ENCODE measurements around the gene NME7. TPM values are rescaled to one million over a fixed set of nuclear protein-coding genes. Genes with fewer than 3 reads are reported as not detected.
A peak's percentile ranks its signal among the peaks of the same experiment; 100 is the strongest.

The NME7 gene
- total RNA-seq, 1 experiment from 2014 or later: 13.8 TPM

DNA sequence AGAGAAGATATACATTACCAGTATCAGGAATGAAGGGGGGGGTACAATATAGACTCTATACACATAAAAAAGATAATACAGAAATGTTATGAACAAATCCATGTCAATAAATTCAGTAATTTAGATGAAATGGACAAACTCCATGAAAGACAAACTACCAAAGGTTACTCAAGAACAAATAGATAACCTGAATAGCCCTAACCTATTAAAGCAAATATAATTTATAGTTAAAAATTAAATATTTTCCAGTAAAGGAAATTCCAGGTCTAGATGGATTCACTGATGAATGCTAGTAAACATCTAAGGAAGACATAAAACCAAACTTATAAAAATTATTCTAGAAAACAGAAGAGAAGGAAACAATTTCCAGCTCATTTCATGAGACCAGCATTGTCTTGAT is 13.6 kb upstream of the NME7 start:
- CTCF ChIA-PET: no interaction called here
- DNase-seq (ENCODE audit: low spot score) (no peak), ATAC-seq (no peak)
- Mint-ChIP-seq H3K4me1 (peaks cover 3% of the 10 kb centered on the region; the same call in 1 of the 2 replicates), H3K36me3 (peaks cover 9% of the 10 kb centered on the region; the same call in 1 of the 2 replicates), H3K9me3 (no peaks in the 10 kb centered on the region), H3K27me3 (ENCODE audit: low read depth) (no peaks in the 10 kb centered on the region), H3K27ac (no peak overlapping the region), H3K4me3 (no peak overlapping the region)
- TF ChIP-seq ZNF423 (CRISPR knock-in tag; IDR thresholded peaks at IDR 0.05): no peak
- TF ChIP-seq, protein P1, sequence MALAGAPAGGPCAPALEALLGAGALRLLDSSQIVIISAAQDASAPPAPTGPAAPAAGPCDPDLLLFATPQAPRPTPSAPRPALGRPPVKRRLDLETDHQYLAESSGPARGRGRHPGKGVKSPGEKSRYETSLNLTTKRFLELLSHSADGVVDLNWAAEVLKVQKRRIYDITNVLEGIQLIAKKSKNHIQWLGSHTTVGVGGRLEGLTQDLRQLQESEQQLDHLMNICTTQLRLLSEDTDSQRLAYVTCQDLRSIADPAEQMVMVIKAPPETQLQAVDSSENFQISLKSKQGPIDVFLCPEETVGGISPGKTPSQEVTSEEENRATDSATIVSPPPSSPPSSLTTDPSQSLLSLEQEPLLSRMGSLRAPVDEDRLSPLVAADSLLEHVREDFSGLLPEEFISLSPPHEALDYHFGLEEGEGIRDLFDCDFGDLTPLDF (CRISPR knock-in tag; IDR thresholded peaks at IDR 0.05): no peak
- TF ChIP-seq, protein P2, sequence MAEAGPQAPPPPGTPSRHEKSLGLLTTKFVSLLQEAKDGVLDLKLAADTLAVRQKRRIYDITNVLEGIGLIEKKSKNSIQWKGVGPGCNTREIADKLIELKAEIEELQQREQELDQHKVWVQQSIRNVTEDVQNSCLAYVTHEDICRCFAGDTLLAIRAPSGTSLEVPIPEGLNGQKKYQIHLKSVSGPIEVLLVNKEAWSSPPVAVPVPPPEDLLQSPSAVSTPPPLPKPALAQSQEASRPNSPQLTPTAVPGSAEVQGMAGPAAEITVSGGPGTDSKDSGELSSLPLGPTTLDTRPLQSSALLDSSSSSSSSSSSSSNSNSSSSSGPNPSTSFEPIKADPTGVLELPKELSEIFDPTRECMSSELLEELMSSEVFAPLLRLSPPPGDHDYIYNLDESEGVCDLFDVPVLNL (CRISPR knock-in tag; IDR thresholded peaks at IDR 0.05; ENCODE audit: borderline replicate concordance, low read depth): no peak
- TF ChIP-seq, protein P3, sequence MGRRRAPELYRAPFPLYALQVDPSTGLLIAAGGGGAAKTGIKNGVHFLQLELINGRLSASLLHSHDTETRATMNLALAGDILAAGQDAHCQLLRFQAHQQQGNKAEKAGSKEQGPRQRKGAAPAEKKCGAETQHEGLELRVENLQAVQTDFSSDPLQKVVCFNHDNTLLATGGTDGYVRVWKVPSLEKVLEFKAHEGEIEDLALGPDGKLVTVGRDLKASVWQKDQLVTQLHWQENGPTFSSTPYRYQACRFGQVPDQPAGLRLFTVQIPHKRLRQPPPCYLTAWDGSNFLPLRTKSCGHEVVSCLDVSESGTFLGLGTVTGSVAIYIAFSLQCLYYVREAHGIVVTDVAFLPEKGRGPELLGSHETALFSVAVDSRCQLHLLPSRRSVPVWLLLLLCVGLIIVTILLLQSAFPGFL (CRISPR knock-in tag; IDR thresholded peaks at IDR 0.05; ENCODE audit: borderline replicate concordance): no peak
- no peak for TF ChIP-seq ESRRA (CRISPR knock-in tag; IDR thresholded peaks at IDR 0.05; ENCODE audit: borderline replicate concordance)
- TF ChIP-seq NFE2L1 (CRISPR knock-in tag; IDR thresholded peaks at IDR 0.05): no peak
- TF ChIP-seq, protein P4, sequence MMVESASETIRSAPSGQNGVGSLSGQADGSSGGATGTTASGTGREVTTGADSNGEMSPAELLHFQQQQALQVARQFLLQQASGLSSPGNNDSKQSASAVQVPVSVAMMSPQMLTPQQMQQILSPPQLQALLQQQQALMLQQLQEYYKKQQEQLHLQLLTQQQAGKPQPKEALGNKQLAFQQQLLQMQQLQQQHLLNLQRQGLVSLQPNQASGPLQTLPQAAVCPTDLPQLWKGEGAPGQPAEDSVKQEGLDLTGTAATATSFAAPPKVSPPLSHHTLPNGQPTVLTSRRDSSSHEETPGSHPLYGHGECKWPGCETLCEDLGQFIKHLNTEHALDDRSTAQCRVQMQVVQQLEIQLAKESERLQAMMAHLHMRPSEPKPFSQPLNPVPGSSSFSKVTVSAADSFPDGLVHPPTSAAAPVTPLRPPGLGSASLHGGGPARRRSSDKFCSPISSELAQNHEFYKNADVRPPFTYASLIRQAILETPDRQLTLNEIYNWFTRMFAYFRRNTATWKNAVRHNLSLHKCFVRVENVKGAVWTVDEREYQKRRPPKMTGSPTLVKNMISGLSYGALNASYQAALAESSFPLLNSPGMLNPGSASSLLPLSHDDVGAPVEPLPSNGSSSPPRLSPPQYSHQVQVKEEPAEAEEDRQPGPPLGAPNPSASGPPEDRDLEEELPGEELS (CRISPR knock-in tag; IDR thresholded peaks at IDR 0.05): no peak
- TF ChIP-seq, protein P5, sequence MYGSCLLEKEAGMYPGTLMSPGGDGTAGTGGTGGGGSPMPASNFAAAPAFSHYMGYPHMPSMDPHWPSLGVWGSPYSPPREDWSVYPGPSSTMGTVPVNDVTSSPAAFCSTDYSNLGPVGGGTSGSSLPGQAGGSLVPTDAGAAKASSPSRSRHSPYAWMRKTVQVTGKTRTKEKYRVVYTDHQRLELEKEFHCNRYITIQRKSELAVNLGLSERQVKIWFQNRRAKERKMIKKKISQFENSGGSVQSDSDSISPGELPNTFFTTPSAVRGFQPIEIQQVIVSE (CRISPR knock-in tag; IDR thresholded peaks at IDR 0.05; ENCODE audit: borderline replicate concordance): no peak
- POLR2A ChIA-PET: no interaction called here

DNA sequence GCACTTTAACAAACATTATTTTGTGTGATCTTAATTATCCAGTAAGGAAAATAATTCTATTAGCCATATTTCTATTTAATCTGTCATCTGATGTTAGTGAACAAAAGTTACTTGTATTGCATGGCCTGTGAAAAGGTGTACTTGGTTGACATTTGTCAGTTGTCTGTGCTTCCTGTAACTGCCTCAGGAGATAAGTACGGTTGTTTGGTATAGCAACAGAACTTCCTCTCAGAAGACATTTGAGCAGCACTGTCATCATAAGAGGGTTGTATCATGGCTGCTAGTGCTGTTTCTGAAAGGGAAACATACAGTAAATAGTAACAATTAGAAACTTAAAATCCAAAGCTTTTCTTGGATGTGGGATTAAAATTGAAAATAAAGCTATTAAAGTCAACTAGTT is 3.8 kb upstream of the NME7 start:
- ChIA-PET CTCF (no interaction called here), POLR2A (no interaction called here)
- ATAC-seq: no peak
- no peaks in the 10 kb centered on the region for H3K9me3 Mint-ChIP-seq
- no peaks in the 10 kb centered on the region for H3K27me3 Mint-ChIP-seq (ENCODE audit: low read depth)
- no peak overlapping the region for H3K27ac Mint-ChIP-seq
- no peak for DNase-seq (ENCODE audit: low spot score)
- peaks cover 4% of the 10 kb centered on the region; the same call in 1 of the 2 replicates for H3K36me3 Mint-ChIP-seq
- no peak overlapping the region for H3K4me3 Mint-ChIP-seq
- H3K4me1 Mint-ChIP-seq: no peaks in the 10 kb centered on the region; the same call in 1 of the 2 replicates
- TF ChIP-seq NR2C2 (CRISPR knock-in tag; IDR thresholded peaks at IDR 0.05): no peak
- TF ChIP-seq, protein P6, sequence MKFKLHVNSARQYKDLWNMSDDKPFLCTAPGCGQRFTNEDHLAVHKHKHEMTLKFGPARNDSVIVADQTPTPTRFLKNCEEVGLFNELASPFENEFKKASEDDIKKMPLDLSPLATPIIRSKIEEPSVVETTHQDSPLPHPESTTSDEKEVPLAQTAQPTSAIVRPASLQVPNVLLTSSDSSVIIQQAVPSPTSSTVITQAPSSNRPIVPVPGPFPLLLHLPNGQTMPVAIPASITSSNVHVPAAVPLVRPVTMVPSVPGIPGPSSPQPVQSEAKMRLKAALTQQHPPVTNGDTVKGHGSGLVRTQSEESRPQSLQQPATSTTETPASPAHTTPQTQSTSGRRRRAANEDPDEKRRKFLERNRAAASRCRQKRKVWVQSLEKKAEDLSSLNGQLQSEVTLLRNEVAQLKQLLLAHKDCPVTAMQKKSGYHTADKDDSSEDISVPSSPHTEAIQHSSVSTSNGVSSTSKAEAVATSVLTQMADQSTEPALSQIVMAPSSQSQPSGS (CRISPR knock-in tag; IDR thresholded peaks at IDR 0.05; ENCODE audit: borderline replicate concordance, low read depth): no peak

DNA sequence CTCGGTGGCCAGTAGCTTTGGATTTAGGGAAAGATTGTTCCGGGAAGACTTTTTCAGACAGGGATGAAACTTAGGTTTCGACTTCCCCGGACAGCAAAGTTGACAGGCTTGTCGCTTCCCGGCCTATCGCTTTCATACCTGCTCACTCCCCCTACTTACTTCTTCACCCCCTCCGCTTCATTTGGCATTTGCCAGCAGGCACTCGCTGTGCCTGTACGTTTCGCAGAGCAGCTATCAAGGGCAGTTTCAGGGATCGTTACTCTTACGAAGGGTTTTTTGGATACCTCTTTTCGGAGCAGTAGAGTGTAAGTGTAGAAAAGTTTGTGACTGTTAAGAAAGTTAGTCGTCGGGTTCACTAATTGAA is 791 bp upstream of the NME7 start:
- H3K4me1 Mint-ChIP-seq: no peaks in the 10 kb centered on the region; the same call in 1 of the 2 replicates
- H3K9me3 Mint-ChIP-seq: no peaks in the 10 kb centered on the region
- H3K36me3 Mint-ChIP-seq: peaks cover 4% of the 10 kb centered on the region; the same call in 1 of the 2 replicates
- no peak for DNase-seq (ENCODE audit: low spot score)
- ChIA-PET POLR2A (no interaction called here), CTCF (interaction anchor here (1.2 to 1.6 kb wide), 5 partner anchors 20 to 765 kb away, joined by 3 to 10 read pairs (median 6); no protein-coding TSS in a partner anchor)
- no peak overlapping the region for H3K4me3 Mint-ChIP-seq
- H3K27me3 Mint-ChIP-seq (ENCODE audit: low read depth): no peaks in the 10 kb centered on the region
- peak; percentile 19 for ATAC-seq
- no peak overlapping the region for H3K27ac Mint-ChIP-seq
- TF ChIP-seq RELA (CRISPR knock-in tag; IDR thresholded peaks at IDR 0.05; ENCODE audit: borderline replicate concordance) (no peak), NFE2L1 (CRISPR knock-in tag; IDR thresholded peaks at IDR 0.05) (no peak), PRRX2 (CRISPR knock-in tag; IDR thresholded peaks at IDR 0.05) (no peak), TEAD4 (CRISPR knock-in tag; IDR thresholded peaks at IDR 0.05) (no peak), GABPB1 (CRISPR knock-in tag; IDR thresholded peaks at IDR 0.05) (no peak), ZNF219 (CRISPR knock-in tag; IDR thresholded peaks at IDR 0.05; ENCODE audit: borderline replicate concordance) (no peak), TCF7 (CRISPR knock-in tag; IDR thresholded peaks at IDR 0.05; ENCODE audit: low read depth) (no peak), GRHL2 (CRISPR knock-in tag; IDR thresholded peaks at IDR 0.05; ENCODE audit: insufficient replicate concordance, severe bottlenecking) (no peak)
- TF ChIP-seq, protein P7, sequence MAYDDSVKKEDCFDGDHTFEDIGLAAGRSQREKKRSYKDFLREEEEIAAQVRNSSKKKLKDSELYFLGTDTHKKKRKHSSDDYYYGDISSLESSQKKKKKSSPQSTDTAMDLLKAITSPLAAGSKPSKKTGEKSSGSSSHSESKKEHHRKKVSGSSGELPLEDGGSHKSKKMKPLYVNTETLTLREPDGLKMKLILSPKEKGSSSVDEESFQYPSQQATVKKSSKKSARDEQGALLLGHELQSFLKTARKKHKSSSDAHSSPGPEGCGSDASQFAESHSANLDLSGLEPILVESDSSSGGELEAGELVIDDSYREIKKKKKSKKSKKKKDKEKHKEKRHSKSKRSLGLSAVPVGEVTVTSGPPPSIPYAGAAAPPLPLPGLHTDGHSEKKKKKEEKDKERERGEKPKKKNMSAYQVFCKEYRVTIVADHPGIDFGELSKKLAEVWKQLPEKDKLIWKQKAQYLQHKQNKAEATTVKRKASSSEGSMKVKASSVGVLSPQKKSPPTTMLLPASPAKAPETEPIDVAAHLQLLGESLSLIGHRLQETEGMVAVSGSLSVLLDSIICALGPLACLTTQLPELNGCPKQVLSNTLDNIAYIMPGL (CRISPR knock-in tag; IDR thresholded peaks at IDR 0.05): no peak
- TF ChIP-seq, protein P8, sequence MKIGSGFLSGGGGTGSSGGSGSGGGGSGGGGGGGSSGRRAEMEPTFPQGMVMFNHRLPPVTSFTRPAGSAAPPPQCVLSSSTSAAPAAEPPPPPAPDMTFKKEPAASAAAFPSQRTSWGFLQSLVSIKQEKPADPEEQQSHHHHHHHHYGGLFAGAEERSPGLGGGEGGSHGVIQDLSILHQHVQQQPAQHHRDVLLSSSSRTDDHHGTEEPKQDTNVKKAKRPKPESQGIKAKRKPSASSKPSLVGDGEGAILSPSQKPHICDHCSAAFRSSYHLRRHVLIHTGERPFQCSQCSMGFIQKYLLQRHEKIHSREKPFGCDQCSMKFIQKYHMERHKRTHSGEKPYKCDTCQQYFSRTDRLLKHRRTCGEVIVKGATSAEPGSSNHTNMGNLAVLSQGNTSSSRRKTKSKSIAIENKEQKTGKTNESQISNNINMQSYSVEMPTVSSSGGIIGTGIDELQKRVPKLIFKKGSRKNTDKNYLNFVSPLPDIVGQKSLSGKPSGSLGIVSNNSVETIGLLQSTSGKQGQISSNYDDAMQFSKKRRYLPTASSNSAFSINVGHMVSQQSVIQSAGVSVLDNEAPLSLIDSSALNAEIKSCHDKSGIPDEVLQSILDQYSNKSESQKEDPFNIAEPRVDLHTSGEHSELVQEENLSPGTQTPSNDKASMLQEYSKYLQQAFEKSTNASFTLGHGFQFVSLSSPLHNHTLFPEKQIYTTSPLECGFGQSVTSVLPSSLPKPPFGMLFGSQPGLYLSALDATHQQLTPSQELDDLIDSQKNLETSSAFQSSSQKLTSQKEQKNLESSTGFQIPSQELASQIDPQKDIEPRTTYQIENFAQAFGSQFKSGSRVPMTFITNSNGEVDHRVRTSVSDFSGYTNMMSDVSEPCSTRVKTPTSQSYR (CRISPR knock-in tag; IDR thresholded peaks at IDR 0.05): no peak

Measured in WTC11 (cell line).